Suppressor macrophage treated with lipopolysaccharide for 1 hour (primary cell): ENCODE data around the gene C17orf50.

Source experiments
- DNase-seq, 3 donors: peaks; one replicate each; pipeline ENCODE4 v3.0.0-alpha.2; 2020 to 2022

Gene C17orf50

DNA sequence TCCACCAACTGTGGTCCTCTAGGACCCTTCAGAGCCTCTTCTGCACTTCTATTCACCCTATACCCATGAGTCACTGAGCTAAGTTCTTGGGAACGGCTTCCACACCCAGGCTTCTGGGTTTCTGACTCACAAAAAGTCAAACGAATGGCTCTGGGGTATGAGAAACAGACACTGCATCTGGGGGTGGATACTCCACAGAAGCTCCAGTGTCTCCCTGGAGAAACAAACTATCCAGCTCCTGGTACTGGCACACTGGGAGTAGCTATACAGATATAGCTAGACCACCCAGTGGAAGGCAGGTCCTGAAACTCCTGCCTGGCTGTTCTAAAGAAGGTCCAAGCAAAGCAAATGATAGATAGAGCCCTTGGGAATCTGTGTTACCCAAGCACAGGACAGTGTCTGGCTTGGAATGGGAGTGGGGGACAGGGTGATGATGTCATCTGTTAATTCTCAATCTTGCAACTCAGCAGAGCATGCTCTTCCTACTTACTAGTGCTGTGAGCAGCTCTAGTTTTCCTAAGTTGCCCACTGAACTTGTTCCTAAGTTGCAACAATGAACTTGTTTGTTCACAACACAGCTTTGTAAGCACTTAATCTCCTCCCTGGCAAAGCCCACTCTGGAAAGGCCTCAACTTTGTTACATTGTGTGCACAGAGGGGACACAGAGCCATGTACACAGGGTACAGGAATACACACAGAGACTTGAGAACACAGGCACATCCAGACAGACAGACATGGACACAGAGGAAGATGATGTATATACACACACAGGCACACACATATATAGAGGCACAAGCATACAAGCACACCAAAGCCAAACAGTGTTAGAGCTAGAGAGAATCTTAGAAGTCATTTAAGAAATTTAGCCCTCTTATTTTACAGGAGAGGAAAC lies 28.0 kb downstream of the C17orf50 start:
- DNase-seq: peak in 1 of 3 donors; percentile 37

GRCh38 chr17:35790841-35791240 lies 30.2 kb downstream of the C17orf50 start:
- DNase-seq: no peak

DNA sequence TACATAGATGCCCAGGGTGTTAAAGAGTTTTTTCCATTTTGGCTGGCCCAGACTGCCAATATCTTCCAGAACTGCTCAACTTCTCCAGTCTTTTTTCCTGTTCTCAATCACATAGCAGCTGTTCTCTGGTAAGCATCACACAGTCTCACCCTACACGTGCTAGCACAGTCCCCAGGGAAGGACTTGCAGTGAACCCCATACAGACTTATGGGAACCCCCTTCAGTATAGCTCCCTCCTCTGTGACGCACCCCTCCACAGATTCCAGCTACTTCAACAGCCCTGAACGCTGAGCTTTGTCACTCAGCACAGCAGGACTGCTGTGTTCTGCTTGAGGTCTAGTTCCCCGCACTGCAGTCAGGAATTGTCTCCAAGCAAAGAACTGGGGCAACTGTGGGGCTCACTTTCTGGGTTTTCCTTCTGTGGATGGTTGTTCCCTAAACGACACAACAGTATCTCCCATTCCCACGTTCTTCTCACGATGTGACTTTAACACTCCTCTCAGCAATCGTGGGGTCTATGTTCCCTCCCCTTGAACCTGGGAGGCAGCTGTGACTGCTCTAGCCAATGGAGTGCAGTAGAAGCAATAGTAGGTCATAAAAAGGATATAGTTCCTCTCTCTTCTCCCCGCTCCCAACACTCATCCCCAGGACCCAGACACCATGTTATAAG lies 31.1 kb downstream of the C17orf50 start:
- DNase-seq: no peak

GRCh38 chr17:35793257-35793656 lies 32.6 kb downstream of the C17orf50 start:
- DNase-seq: no peak

DNA sequence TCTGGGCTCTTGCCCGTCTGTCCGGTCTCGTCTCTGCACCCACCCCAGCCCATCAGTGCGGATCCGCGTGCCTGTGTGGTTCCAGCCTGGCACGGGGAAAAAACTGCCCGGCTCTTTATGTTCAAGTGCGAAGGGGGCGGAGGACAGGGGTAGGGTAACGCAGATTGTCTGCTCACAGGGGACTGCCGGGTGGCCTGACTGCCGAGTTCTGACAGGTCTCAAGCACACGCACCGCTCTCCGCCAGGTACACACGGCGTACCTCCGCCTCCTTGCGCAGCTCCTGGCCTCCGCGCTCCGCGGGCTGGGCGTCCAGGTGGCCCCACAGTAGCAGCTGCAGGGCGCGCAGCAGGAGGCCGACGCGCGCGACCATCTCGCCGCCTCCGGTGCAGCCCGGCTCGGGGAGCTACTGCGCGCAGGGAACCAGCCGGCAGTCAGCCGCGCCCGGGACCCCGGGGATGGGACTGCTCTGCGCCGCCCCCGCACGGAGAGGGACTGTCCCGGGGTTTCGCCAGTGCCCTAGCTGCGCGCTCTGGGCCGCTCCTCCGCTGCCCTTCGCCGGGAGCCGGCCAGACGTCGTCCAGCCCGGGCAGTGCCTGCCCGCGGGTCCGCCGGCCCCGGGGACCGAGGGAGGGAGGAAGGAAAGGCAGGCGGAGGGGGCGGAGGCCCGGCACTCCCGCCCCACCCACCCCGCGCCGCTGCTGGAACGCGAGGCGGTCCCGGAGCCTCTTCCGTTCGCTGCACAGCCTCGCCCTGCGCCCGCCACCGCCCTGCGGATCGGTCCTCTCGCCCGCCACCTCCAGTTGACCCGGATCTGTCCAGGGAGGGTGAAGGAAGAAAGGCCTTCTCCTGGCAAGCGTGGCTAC lies 34.6 kb downstream of the C17orf50 start, which contains the start of gene MMP28:
Gene MMP28, minus strand, starts transcription at position 635 of the 864 bp plus-strand sequence. Its CDS starts 264 bp downstream, at position 371.
- peak; percentile 45 to 84 (median 64) for DNase-seq

DNA sequence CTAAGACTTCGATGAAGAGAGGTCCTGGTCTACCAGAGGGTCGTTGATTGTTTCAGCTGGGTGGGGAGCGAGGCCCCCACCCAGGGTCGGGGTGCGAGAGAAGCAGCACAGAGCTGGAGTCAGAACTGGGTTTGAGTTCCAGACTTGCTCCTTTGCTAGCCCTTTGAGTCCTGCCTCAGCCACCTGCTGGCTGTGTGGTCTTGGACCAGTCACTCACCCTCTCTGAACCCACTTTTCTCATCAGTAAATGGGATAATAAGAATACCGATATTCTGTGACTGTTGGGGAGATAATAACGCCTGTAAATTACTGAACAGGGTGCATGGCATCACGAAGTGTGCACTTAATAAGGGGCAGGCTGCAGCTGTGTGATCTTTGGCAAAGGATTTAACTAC lies 35.2 kb downstream of the C17orf50 start:
- DNase-seq: no peak

DNA sequence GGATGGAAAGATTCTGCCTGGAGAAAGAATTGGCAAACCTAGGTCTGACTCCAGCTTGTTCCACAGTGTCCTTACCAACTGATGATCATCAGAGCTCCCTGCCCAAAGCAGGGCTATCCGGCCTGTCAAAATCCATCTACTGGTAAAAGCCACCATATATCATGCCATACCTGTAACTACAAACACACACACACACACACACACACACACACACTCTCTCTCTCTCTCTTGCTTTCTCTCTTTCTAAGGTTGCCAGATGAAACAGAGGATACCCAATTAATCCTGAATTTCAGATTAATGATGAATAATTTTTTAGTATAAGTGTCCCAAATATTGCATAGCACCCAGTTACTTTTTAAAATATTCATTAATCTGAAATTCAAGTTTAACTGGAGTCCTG lies 36.3 kb downstream of the C17orf50 start:
- no peak for DNase-seq

DNA sequence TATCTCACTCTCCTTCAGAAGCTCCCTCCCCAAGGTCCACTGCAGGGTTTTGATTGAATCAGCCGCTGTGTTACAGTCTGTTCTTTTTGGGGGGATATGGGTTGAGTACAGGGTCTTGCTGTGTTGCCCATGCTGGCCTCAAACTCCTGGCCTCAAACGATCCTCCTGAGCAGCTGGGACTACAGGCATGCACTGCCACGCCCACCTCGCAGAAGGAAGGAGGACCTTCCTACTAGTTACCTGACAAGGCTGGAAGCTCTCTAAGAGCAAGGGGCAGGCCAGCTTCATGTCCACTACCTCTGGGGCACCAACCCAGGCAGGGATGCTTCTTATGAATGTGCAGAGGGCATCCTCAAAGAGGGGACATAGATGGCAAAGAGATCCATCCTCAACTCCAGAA lies 36.7 kb downstream of the C17orf50 start:
- DNase-seq: no peak

GRCh38 chr17:35797918-35798317 lies 37.2 kb downstream of the C17orf50 start:
- DNase-seq: no peak

DNA sequence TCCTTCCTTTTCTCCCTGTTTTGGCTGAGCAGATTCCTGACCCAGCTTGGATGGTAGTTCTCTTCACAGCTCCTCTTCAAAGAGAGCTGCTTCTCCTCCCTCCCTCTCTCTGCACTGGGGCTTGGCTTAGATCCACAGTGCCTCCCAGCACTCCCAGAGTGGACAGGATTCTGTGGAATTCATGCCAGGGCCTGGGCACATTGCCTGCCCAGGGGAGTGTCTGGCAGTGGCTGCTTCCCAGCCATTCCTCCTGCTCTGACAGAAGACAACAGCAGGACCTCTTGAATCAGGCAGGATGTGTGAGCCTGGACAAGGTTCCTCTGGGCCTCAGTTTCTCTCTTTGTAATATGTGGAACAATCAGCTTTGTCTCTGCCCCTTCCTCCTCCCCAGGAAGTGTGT lies 39.3 kb downstream of the C17orf50 start:
- DNase-seq: no peak

GRCh38 chr17:35801583-35802224 lies 41.0 kb downstream of the C17orf50 start:
- no peak for DNase-seq

- peak; percentile 86 to 91 (median 91) for DNase-seq
Observed at GRCh38 chr17:35804658-35805192, 44.0 kb downstream of the C17orf50 start.

DNA sequence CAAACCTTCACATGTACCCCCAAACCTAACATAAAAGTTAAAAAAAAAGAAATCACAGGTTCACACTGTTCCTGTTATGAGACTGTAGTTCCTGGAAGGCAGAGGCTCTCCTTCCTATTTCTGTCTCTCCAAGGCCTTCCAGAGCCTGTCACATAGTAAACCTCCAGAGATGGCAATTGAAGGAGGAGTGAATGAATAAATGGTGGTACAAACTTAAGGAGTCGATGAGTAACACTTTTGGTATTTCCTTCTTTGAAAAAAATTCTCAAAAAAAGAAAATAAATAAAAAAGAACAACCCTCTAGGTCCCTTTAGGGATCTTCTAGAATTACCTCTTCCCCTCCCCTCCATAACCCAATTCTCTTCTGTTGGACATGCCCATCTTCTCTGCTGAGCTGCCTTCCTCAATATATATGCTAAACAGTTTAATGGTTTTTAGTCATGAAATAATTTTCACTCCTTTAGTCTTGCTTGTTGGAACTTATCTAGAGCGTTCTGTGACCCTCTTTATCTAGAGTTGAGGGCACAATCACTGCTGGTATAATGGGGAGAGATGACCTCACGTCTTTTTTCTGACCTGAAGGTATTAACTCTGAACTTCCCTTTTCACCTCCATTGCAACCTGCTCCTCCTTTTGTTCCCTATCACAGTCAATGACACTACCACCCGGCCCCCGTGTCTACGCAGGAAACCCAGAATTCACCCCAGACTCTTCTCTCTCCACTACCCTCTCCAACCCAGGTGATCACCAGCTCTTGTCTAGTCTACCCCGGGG lies 46.9 kb downstream of the C17orf50 start:
- no peak for DNase-seq

- no peak for DNase-seq
Observed at GRCh38 chr17:35808240-35808961, 47.7 kb downstream of the C17orf50 start.

GRCh38 chr17:35808962-35809854 lies 48.5 kb downstream of the C17orf50 start, which contains the start of gene TAF15:
Gene TAF15, plus strand, starts transcription at chr17:35809484. Its CDS starts 86 bp downstream, at chr17:35809570.
- DNase-seq: peak; percentile 98

DNA sequence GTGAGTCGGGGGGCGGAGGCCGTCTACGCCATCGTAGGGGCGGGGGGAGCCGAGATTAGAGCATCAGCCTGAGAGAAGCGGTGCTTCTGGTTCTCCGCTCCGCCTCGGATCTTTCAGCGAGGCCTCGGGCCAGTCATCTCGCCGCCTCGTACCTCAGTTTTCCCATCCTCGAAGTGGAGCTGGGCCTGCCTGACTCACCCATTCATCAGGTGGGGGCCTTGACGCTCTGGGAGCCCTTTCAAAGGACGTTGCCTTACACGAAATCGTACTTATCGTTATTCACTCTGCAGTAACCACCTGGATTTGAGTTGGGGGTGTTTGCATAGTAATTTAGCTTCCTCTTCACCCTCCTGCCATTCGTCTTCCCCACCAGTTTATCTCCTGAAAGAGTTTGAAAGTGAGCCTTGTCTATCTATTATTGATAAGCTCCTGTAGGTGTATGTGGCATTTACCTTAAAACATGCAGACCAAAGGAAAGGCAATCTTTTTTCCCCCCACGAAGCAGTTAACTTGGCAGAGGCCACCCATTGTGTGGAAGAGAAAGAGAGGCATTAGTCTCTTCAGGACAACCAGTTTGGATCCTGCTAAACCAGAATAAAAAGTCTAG lies 49.3 kb downstream of the C17orf50 start:
- peak in 2 of 3 donors; percentile 39 to 53 for DNase-seq

GRCh38 chr17:35811759-35812158 lies 51.1 kb downstream of the C17orf50 start:
- no peak for DNase-seq

DNA sequence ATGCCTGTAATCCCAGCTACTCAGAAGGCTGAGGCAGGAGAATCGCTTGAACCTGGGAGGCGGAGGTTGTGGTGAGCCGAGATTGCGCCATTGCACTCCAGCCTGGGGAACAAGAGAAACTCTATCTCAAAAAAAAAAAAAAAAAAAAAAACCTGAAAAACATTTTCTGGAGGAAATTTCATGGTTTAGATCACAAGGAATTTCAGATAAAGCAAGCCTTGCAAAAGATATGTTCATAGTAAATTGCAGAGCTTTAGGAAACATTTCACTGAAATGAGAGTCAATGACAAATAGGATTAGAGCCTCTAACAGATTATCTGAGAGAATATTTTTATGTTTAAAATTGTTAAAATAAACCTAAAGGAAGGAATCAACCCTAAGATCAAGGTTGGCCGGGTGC lies 51.8 kb downstream of the C17orf50 start:
- DNase-seq: no peak
